Measurements from ENCODE around the gene KLF5.
"Not testable (repeated sequence)": the region's sequence is repeated elsewhere in the genome, so short reads cannot be mapped to it uniquely, and the experiment has no call there.

Gene KLF5

DNA sequence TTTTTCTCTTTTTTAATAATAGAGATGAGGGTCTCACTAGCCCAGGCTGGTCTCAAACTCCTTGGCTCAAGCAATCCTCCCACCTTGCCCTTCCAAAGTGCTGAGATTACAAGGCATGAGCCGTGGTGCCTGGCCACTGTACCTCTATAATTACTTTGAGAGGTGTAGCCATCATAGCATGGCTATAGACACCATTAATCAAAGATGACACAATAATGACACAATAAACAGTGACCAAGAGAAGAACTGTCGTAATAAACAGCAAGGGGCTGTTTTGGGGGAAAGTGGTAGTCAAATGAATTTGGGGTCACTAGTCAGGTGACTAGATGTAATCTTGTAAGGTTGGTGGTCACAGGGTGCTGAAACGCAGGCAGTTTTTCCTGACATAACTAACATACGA, 30.4 kb downstream of the KLF5 start:
- no peaks in the 10 kb centered on the region for H3K36me3 ChIP-seq (ENCODE audit: insufficient read depth, insufficient read length, low read length)
- no peak overlapping the region for H3K9ac ChIP-seq (ENCODE audit: insufficient read length, low read depth)
- peaks cover 33% of the 10 kb centered on the region for H3K9me3 ChIP-seq (ENCODE audit: insufficient read depth, low read length)
- TF ChIP-seq SUZ12 (IDR thresholded peaks at IDR 0.05; ENCODE audit: extremely low read depth, insufficient read depth, insufficient read length) (no peak), YY1 (IDR thresholded peaks at IDR 0.05; ENCODE audit: insufficient read depth, insufficient read length) (no peak), ZNF274 (IDR thresholded peaks at IDR 0.05; ENCODE audit: low read depth, low read length) (no peak)
- no peaks in the 10 kb centered on the region for H3K27me3 ChIP-seq (ENCODE audit: insufficient read depth, insufficient read length)
- DNase-seq (ENCODE audit: low read depth, low spot score), result no peak
- no peaks in the 10 kb centered on the region for H3K4me1 ChIP-seq (ENCODE audit: insufficient read depth, insufficient read length)
- H3K4me3 ChIP-seq (ENCODE audit: insufficient read length, low read depth), result no peak overlapping the region

DNA sequence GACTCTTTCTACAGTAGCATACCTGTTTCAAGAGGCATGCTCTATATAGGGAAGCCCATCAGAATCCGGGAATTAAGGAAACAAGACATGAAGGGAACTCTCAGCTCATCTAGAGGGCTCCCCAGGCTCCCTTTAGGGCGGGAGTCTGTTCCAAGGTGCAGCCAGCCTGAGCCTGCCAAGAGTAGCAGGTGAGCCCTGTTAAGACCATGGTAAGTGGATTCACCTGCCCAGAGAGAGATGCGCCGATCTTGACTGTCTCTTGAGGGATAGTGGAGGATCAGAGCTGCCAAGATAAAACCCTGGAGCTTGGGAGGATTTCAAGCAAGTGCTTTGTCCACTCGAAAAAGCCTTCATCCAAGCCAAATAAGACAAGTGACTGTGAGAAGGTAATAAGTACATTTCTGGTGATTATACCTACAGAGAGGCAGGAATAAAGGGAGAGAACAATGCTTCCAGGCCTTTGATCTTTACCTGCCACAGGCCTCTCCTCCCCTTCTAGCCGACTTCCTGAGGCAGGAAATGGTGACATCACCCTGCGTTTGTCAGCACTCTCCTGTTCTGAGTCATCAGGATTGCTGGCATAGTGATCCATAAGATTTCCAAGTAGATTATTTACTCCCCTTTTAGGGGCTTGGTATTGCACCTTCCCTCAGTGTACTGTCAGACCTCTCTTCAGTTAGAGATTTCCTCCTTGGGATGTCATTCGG, 31.5 kb downstream of the KLF5 start:
- DNase-seq (ENCODE audit: low read depth, low spot score), result peak; percentile 59
- Histone ChIP-seq H3K36me3 (ENCODE audit: insufficient read depth, insufficient read length, low read length) (no peaks in the 10 kb centered on the region), H3K9ac (ENCODE audit: insufficient read length, low read depth) (no peak overlapping the region), H3K27me3 (ENCODE audit: insufficient read depth, insufficient read length) (no peaks in the 10 kb centered on the region), H3K4me3 (ENCODE audit: insufficient read length, low read depth) (no peak overlapping the region), H3K9me3 (ENCODE audit: insufficient read depth, low read length) (peaks cover 33% of the 10 kb centered on the region), H3K4me1 (ENCODE audit: insufficient read depth, insufficient read length) (no peaks in the 10 kb centered on the region)
- no peak for TF ChIP-seq ZNF274 (IDR thresholded peaks at IDR 0.05; ENCODE audit: low read depth, low read length)
- TF ChIP-seq SUZ12 (IDR thresholded peaks at IDR 0.05; ENCODE audit: extremely low read depth, insufficient read depth, insufficient read length), result no peak
- no peak for TF ChIP-seq YY1 (IDR thresholded peaks at IDR 0.05; ENCODE audit: insufficient read depth, insufficient read length)

- no peak overlapping the region for H3K9ac ChIP-seq (ENCODE audit: insufficient read length, low read depth)
- H3K9me3 ChIP-seq (ENCODE audit: insufficient read depth, low read length), result peaks cover 33% of the 10 kb centered on the region
- H3K36me3 ChIP-seq (ENCODE audit: insufficient read depth, insufficient read length, low read length), result no peaks in the 10 kb centered on the region
- no peaks in the 10 kb centered on the region for H3K27me3 ChIP-seq (ENCODE audit: insufficient read depth, insufficient read length)
- H3K4me1 ChIP-seq (ENCODE audit: insufficient read depth, insufficient read length), result no peaks in the 10 kb centered on the region
- H3K4me3 ChIP-seq (ENCODE audit: insufficient read length, low read depth), result no peak overlapping the region
- DNase-seq (ENCODE audit: low read depth, low spot score), result no peak
- no peak for TF ChIP-seq ZNF274 (IDR thresholded peaks at IDR 0.05; ENCODE audit: low read depth, low read length)
- no peak for TF ChIP-seq SUZ12 (IDR thresholded peaks at IDR 0.05; ENCODE audit: extremely low read depth, insufficient read depth, insufficient read length)
- TF ChIP-seq YY1 (IDR thresholded peaks at IDR 0.05; ENCODE audit: insufficient read depth, insufficient read length), result no peak
Measured at GRCh38 chr13:73090823-73091187, 32.0 kb downstream of the KLF5 start.

DNA sequence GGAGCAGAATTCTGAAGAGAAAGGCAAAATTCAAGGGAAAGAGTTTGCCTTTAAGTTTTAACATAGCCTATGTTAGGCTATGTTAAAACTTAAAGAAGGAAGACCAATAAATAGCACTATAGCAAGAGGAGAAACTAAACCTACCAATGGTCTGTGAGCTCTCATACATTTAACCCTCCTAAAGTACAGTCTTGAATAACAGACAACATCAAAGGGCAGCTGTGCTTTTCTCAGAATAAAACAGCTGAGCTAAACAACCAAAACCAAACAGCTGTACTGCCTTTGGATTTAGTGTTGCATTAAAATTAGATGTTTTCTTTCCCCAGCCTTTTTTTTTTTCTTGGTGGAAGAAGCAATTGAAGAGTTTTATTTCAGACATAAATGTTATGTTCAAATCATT, 34.0 kb downstream of the KLF5 start:
- TF ChIP-seq ZNF274 (IDR thresholded peaks at IDR 0.05; ENCODE audit: low read depth, low read length) (no peak), SUZ12 (IDR thresholded peaks at IDR 0.05; ENCODE audit: extremely low read depth, insufficient read depth, insufficient read length) (no peak), YY1 (IDR thresholded peaks at IDR 0.05; ENCODE audit: insufficient read depth, insufficient read length) (no peak)
- H3K36me3 ChIP-seq (ENCODE audit: insufficient read depth, insufficient read length, low read length), result no peaks in the 10 kb centered on the region
- H3K9ac ChIP-seq (ENCODE audit: insufficient read length, low read depth), result no peak overlapping the region
- no peaks in the 10 kb centered on the region for H3K27me3 ChIP-seq (ENCODE audit: insufficient read depth, insufficient read length)
- H3K9me3 ChIP-seq (ENCODE audit: insufficient read depth, low read length), result peaks cover 30% of the 10 kb centered on the region
- H3K4me3 ChIP-seq (ENCODE audit: insufficient read length, low read depth), result no peak overlapping the region
- DNase-seq (ENCODE audit: low read depth, low spot score), result no peak
- no peaks in the 10 kb centered on the region for H3K4me1 ChIP-seq (ENCODE audit: insufficient read depth, insufficient read length)

DNA sequence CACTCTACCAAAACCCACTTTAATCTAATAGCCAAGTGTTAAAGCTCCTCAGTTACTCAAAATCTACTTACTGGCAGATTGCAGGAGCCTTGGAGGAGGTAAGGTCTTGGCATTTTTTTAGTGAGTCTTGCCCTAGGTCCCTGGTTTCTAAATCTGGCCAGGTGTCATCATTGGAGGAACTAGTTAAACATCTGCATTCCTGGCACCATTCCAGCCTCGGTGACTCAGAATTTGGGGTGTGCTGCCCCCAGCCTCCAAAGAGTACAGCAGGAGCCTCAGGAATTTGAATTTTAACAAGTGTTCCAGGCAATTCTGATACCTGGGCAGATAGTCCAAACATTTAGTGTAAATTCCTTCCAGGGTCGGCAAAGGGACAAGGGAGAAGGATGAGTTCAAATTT, 37.4 kb downstream of the KLF5 start:
- Histone ChIP-seq H3K4me3 (ENCODE audit: insufficient read length, low read depth) (no peak overlapping the region), H3K4me1 (ENCODE audit: insufficient read depth, insufficient read length) (no peaks in the 10 kb centered on the region), H3K36me3 (ENCODE audit: insufficient read depth, insufficient read length, low read length) (no peaks in the 10 kb centered on the region), H3K9me3 (ENCODE audit: insufficient read depth, low read length) (peaks cover 9% of the 10 kb centered on the region; the same call in 1 of the 2 replicates), H3K27me3 (ENCODE audit: insufficient read depth, insufficient read length) (no peaks in the 10 kb centered on the region), H3K9ac (ENCODE audit: insufficient read length, low read depth) (no peak overlapping the region)
- DNase-seq (ENCODE audit: low read depth, low spot score), result no peak
- TF ChIP-seq YY1 (IDR thresholded peaks at IDR 0.05; ENCODE audit: insufficient read depth, insufficient read length) (no peak), SUZ12 (IDR thresholded peaks at IDR 0.05; ENCODE audit: extremely low read depth, insufficient read depth, insufficient read length) (no peak), ZNF274 (IDR thresholded peaks at IDR 0.05; ENCODE audit: low read depth, low read length) (no peak)

- Histone ChIP-seq H3K9me3 (ENCODE audit: insufficient read depth, low read length) (peaks cover 9% of the 10 kb centered on the region; the same call in 1 of the 2 replicates), H3K4me1 (ENCODE audit: insufficient read depth, insufficient read length) (no peaks in the 10 kb centered on the region), H3K9ac (ENCODE audit: insufficient read length, low read depth) (no peak overlapping the region), H3K36me3 (ENCODE audit: insufficient read depth, insufficient read length, low read length) (no peaks in the 10 kb centered on the region), H3K4me3 (ENCODE audit: insufficient read length, low read depth) (no peak overlapping the region), H3K27me3 (ENCODE audit: insufficient read depth, insufficient read length) (no peaks in the 10 kb centered on the region)
- no peak for DNase-seq (ENCODE audit: low read depth, low spot score)
- TF ChIP-seq SUZ12 (IDR thresholded peaks at IDR 0.05; ENCODE audit: extremely low read depth, insufficient read depth, insufficient read length), result no peak
- no peak for TF ChIP-seq YY1 (IDR thresholded peaks at IDR 0.05; ENCODE audit: insufficient read depth, insufficient read length)
- no peak for TF ChIP-seq ZNF274 (IDR thresholded peaks at IDR 0.05; ENCODE audit: low read depth, low read length)
Measured at GRCh38 chr13:73096638-73097037, 37.8 kb downstream of the KLF5 start.

DNA sequence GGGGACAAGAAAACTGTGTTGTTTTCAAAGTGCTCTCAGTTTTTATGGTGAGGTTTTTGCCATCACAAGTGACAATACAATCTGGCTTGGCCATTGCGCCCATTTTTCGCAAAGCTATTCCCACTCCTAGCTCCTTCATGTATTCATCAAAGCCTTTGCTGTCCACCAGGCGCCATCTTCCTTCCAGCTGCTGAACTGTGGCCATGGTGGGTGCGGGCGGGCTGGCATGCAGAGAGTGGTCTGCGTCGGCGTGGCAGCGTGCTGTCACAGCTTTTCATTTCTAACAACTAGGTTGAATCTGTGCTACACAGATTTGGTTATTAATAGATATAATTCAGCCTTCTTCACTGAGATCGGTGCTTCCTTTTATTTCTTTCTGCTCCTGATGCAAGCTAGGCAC, 42.0 kb downstream of the KLF5 start:
- not testable (repeated sequence) for H3K27me3 ChIP-seq (ENCODE audit: insufficient read depth, insufficient read length); H3K4me3 ChIP-seq (ENCODE audit: insufficient read length, low read depth); DNase-seq (ENCODE audit: low read depth, low spot score); H3K9ac ChIP-seq (ENCODE audit: insufficient read length, low read depth); H3K36me3 ChIP-seq (ENCODE audit: insufficient read depth, insufficient read length, low read length); H3K4me1 ChIP-seq (ENCODE audit: insufficient read depth, insufficient read length); H3K9me3 ChIP-seq (ENCODE audit: insufficient read depth, low read length)
